ENCODE data around the gene SCUBE3. TPM values are rescaled to one million over a fixed set of nuclear protein-coding genes. Genes with fewer than 3 reads are reported as not detected.

SCUBE3 gene
- total and polyA plus RNA-seq, 9 of the 15 experiments (the other 6 are each of a cell fraction or from before 2014, with no cell fraction given) = 0.01 to 0.11 TPM; not detected in 7

DNA sequence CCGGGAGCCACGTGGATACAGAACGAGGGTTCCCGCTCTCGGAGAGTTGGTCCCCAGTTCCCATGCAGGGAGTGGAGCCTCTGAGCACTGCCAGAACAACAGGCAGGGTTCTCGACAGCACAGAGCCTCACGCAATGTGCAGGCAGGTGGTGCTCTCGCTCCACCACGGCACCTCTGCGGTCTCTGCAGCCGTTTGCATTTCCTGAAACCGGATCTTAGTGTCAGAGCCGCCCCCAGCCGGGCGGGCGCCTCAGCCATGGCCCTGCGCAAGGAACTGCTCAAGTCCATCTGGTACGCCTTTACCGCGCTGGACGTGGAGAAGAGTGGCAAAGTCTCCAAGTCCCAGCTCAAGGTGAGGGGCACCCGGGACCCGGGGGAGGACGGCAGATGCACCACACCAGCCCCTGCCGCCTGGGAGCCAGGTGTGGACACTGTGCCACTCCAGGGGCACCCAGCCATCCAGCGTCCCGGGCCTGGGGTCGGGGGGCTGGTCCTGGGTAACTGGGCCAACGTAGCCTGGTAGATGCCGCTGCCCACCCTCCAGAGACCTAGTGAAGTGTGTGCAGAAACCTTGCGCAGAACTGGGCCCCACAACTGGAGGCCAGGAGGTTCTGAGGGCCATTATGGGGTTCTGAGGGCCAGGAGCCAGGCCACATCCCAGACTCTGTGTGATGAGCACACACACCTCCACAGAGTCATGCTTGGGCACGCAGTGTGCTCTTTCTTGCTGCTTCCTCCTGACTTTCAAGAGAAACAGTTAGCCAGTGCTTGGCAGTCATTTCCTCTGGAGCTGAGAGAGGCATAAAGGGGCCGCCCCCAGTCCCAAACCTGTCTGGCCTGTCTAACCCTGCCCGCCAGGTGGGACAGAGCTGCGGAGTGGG lies 84.1 kb downstream of the SCUBE3 start, which contains the start of gene DEF6 (continued):
- TF ChIP-seq ERF (CRISPR knock-in tag; IDR thresholded peaks at IDR 0.05) (peak; percentile 44; the same call in 1 of the 2 replicates), U2AF2 (optimal IDR thresholded peaks at IDR 0.05; ENCODE audit: low read depth, low read length) (no peak), NR3C1 (CRISPR knock-in tag; IDR thresholded peaks at IDR 0.05) (no peak), BCLAF1 (IDR thresholded peaks at IDR 0.05; ENCODE audit: borderline replicate concordance in 1 of 2, control insufficient read depth in 1 of 2, low read depth in 2 of 2, low read length in 1 of 2) (no peak), CBX2 (IDR thresholded peaks at IDR 0.05; ENCODE audit: insufficient read depth, low read length, poor library complexity, severe bottlenecking) (no peak), ZC3H11A (IDR thresholded peaks at IDR 0.05; ENCODE audit: low read depth, low read length) (peak; percentile 16; the same call in 1 of the 2 replicates), KAT2B (IDR thresholded peaks at IDR 0.05; ENCODE audit: low read depth, low read length) (no peak), ZNF79 (CRISPR knock-in tag; IDR thresholded peaks at IDR 0.05; ENCODE audit: low read depth) (no peak), MAFG (tag; conservative IDR thresholded peaks at IDR 0.05) (no peak), SMARCC2 (IDR thresholded peaks at IDR 0.05; ENCODE audit: low read depth) (no peak), BCL6 (CRISPR knock-in tag; IDR thresholded peaks at IDR 0.05) (no peak), DACH1 (IDR thresholded peaks at IDR 0.05; ENCODE audit: partially characterized antibody) (no peak), ZFX (CRISPR knock-in tag; IDR thresholded peaks at IDR 0.05) (peak; percentile 81), SMARCB1 (IDR thresholded peaks at IDR 0.05; ENCODE audit: insufficient read length, low read depth) (no peak), RNF2 (IDR thresholded peaks at IDR 0.05) (peak; percentile 70; the same call in 1 of the 2 replicates), TEAD1 (CRISPR knock-in tag; IDR thresholded peaks at IDR 0.05) (peak in 1 of 2 experiments; percentile 91; a peak in 1 of 4 replicates), EHMT2 (IDR thresholded peaks at IDR 0.05) (no peak)
- TF ChIP-seq, protein P1, sequence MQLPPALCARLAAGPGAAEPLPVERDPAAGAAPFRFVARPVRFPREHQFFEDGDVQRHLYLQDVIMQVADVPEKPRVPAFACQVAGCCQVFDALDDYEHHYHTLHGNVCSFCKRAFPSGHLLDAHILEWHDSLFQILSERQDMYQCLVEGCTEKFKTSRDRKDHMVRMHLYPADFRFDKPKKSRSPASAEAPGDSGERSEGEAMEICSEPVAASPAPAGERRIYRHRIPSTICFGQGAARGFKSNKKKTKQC (CRISPR knock-in tag; IDR thresholded peaks at IDR 0.05) = 0 out of 2 replicates have a peak, but pooled peaks have one; percentile 22
- TF ChIP-seq, protein P2, sequence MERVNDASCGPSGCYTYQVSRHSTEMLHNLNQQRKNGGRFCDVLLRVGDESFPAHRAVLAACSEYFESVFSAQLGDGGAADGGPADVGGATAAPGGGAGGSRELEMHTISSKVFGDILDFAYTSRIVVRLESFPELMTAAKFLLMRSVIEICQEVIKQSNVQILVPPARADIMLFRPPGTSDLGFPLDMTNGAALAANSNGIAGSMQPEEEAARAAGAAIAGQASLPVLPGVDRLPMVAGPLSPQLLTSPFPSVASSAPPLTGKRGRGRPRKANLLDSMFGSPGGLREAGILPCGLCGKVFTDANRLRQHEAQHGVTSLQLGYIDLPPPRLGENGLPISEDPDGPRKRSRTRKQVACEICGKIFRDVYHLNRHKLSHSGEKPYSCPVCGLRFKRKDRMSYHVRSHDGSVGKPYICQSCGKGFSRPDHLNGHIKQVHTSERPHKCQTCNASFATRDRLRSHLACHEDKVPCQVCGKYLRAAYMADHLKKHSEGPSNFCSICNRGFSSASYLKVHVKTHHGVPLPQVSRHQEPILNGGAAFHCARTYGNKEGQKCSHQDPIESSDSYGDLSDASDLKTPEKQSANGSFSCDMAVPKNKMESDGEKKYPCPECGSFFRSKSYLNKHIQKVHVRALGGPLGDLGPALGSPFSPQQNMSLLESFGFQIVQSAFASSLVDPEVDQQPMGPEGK (CRISPR knock-in tag; IDR thresholded peaks at IDR 0.05; ENCODE audit: borderline replicate concordance) = no peak
- TF ChIP-seq, protein P3, sequence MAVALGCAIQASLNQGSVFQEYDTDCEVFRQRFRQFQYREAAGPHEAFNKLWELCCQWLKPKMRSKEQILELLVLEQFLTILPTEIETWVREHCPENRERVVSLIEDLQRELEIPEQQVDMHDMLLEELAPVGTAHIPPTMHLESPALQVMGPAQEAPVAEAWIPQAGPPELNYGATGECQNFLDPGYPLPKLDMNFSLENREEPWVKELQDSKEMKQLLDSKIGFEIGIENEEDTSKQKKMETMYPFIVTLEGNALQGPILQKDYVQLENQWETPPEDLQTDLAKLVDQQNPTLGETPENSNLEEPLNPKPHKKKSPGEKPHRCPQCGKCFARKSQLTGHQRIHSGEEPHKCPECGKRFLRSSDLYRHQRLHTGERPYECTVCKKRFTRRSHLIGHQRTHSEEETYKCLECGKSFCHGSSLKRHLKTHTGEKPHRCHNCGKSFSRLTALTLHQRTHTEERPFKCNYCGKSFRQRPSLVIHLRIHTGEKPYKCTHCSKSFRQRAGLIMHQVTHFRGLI (CRISPR knock-in tag; IDR thresholded peaks at IDR 0.05) = no peak
